ENCODE measurements around the gene ATP5F1B. TPM values are rescaled to one million over a fixed set of nuclear protein-coding genes. Genes with fewer than 3 reads are reported as not detected.

Gene ATP5F1B
- total RNA-seq, 1 donor from 2014 or later, result 356 TPM

- no peak for DNase-seq
These were observed 28.9 kb downstream of the ATP5F1B start for GRCh38 chr12:56616925-56617324.

- no peak for DNase-seq
These were observed 29.5 kb downstream of the ATP5F1B start for GRCh38 chr12:56616244-56616643.

GRCh38 chr12:56614627-56615026, 31.2 kb downstream of the ATP5F1B start:
- no peak for DNase-seq

GRCh38 chr12:56604355-56604754, 41.4 kb downstream of the ATP5F1B start:
- no peak for DNase-seq

- no peak for DNase-seq
These were observed 43.5 kb downstream of the ATP5F1B start for GRCh38 chr12:56602239-56602638.

- no peak for DNase-seq
These were observed 44.3 kb downstream of the ATP5F1B start for GRCh38 chr12:56601503-56601902.

- DNase-seq, result no peak
These were observed 45.0 kb downstream of the ATP5F1B start for GRCh38 chr12:56600753-56601152.

GRCh38 chr12:56599797-56600196, 46.0 kb downstream of the ATP5F1B start:
- DNase-seq, result no peak

GRCh38 chr12:56599041-56599440, 46.7 kb downstream of the ATP5F1B start:
- no peak for DNase-seq

GRCh38 chr12:56596815-56597214, 49.0 kb downstream of the ATP5F1B start:
- DNase-seq, result no peak

- DNase-seq, result peak; percentile 38
These were observed 51.7 kb downstream of the ATP5F1B start for GRCh38 chr12:56593909-56594621.

- DNase-seq, result no peak
These were observed 53.8 kb downstream of the ATP5F1B start for GRCh38 chr12:56591961-56592360.

GRCh38 chr12:56591126-56591525, 54.7 kb downstream of the ATP5F1B start:
- no peak for DNase-seq

- DNase-seq, result no peak
These were observed 55.5 kb downstream of the ATP5F1B start for GRCh38 chr12:56590237-56590830.

- no peak for DNase-seq
These were observed 56.0 kb downstream of the ATP5F1B start for GRCh38 chr12:56589783-56590182.

Small RNA genes within 50 kb of the gene (small RNA-seq; reads per million reads assigned to genes)
- gene RN7SL809P (ENCODE audit: low replicate concordance) (not detected), gene RNU6-343P (ENCODE audit: low replicate concordance) (not detected), gene SNORD59A (ENCODE audit: low replicate concordance) (2,868 reads per million, percentile 99 among the genes with 10 or more reads in this experiment)

Other genes starting within 250 kb of the ATP5F1B start
- 9.4 TPM for gene TIMELESS, start 196.6 kb downstream of the ATP5F1B start, total RNA-seq
- gene MIP, start 191.3 kb downstream of the ATP5F1B start, total RNA-seq, result not detected
- gene SPRYD4, start 177.4 kb downstream of the ATP5F1B start, total RNA-seq, result 1.4 TPM
- 2.1 TPM for gene GLS2, start 157.8 kb downstream of the ATP5F1B start, total RNA-seq
- gene RBMS2, start 124.2 kb downstream of the ATP5F1B start, total RNA-seq, result 31.5 TPM
- gene BAZ2A, start 15.7 kb downstream of the ATP5F1B start, total RNA-seq, result 57.0 TPM
- gene PTGES3, start 42.3 kb upstream of the ATP5F1B start, total RNA-seq, result 90.4 TPM
- gene NACA, start 79.3 kb upstream of the ATP5F1B start, total RNA-seq, result 1,216 TPM
- 12.2 TPM for gene PRIM1, start 106.3 kb upstream of the ATP5F1B start, total RNA-seq
- 0.20 TPM for gene HSD17B6, start 117.3 kb upstream of the ATP5F1B start, total RNA-seq

Data from skin of body (tissue), 3 donors.